Bronchial epithelial cell (primary cell): ENCODE results near the gene RELB. TPM values are rescaled to one million over a fixed set of nuclear protein-coding genes. Genes with fewer than 3 reads are reported as not detected.

ENCODE experiments used
- DNase-seq: peaks from one replicate; pipeline ENCODE4 v3.0.0-alpha.2; 2010; ENCODE audit warnings: low read depth
- FAIRE-seq: peaks from 2 replicates; lab custom pipeline; 2011; peaks lifted over from hg19 to GRCh38; lab: Jason Lieb, UNC
- H3K27me3 ChIP-seq: 2 replicates; pipeline ENCODE4 v1.5.1; 2011; ENCODE audit warnings: low read length; ENCODE audit not compliant: control insufficient read depth, insufficient read depth
- H3K36me3 ChIP-seq: 2 replicates; pipeline ENCODE4 v1.5.1; 2011; ENCODE audit warnings: low read length; ENCODE audit not compliant: control insufficient read depth, insufficient read depth
- H3K4me3 ChIP-seq: 2 replicates; pipeline ENCODE4 v1.5.1; 2011; ENCODE audit warnings: mild to moderate bottlenecking, low read depth, low read length, control low read depth
- CTCF ChIP-seq: IDR thresholded peaks from 2 replicates; pipeline ENCODE4 v1.5.1; 2011; ENCODE audit warnings: mild to moderate bottlenecking, moderate library complexity, low read length, control low read depth, inconsistent platforms; ENCODE audit not compliant: insufficient read depth, severe bottlenecking
- total RNA-seq: library from RNA; depleted of rRNA; stranded (reverse); fragments of >200 nt; gene quantifications from 2 replicates; pipeline ENCODE4 v1.2.1, GENCODE V29; 2014

RELB gene
- total RNA-seq, 1 donor from 2014 or later, result 2.1 TPM

DNA sequence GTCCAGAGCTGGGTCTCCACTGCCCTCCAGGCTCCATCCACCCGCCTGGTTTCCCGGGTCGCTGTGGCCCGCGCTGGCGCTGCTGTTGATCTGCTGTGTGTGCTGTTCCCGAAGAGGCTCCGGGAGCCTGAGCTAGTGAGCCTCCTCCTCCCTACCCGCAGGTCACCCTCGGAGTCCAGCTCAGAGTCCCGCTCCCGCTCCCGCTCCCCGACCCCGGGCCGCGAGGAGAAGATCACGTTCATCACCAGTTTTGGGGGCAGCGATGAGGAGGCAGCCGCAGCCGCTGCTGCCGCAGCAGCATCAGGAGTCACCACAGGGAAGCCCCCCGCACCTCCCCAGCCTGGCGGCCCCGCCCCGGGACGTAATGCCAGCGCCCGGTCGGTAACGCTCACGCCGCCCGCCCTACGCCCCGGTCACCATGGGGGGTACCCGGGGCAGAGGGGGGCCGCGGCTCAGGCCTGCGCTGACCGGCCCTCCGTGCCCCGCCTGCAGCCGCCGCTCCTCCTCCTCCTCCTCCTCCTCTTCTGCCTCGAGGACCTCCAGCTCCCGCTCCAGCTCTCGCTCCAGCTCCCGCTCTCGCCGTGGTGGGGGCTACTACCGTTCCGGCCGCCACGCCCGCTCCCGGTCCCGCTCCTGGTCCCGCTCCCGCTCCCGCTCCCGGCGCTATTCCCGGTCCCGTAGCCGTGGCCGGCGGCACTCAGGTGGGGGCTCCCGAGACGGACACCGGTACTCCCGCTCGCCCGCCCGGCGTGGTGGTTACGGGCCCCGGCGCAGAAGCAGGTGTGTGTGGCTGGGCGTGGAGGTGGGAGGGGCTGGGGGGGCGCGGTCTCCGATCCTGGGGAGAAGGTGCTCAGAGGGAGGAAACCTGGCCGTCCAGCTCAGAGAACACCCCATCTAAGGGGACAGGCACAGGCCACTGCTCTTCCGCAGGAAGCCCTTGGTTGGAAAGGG, 62.9 kb downstream of the RELB start:
- H3K4me3 ChIP-seq, result no peak overlapping the region
- DNase-seq, result no peak
- peaks cover 39% of the 10 kb centered on the region for H3K36me3 ChIP-seq
- H3K27me3 ChIP-seq, result no peaks in the 10 kb centered on the region
- no peak for FAIRE-seq
- TF ChIP-seq CTCF, result no peak

DNA sequence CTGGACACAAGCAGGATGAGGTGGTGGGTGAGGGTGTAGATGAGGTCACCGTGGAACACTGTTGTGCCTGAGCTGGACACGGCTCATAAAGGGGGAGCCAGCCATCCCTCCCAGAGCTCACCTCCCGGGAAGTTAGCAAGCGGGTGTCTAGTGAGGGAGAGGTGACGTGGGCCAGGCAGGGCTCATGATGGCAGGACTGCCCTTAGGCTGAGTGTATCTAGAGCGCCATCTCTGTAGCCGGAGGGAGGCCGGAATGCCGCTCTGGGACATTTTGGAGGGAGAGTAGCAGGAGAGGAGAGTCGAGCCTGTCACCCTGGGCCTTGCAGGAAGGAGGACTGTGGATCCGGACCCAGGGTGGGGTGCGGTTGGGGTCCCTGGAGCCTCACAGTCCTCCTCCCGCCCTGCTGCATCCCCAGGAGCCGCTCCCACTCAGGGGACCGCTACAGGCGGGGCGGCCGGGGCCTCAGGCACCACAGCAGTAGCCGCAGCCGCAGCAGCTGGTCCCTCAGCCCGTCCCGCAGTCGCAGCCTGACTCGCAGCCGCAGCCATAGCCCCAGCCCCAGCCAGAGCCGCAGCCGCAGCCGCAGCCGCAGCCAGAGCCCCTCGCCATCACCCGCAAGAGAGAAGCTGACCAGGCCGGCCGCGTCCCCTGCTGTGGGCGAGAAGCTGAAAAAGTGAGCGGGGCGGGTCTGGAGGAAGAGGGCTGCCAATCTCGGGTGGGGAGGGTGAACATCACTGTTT, 65.8 kb downstream of the RELB start:
- DNase-seq (no peak), FAIRE-seq (no peak)
- no peak for TF ChIP-seq CTCF
- peaks cover 27% of the 10 kb centered on the region for H3K36me3 ChIP-seq
- H3K27me3 ChIP-seq, result no peaks in the 10 kb centered on the region
- no peak overlapping the region for H3K4me3 ChIP-seq

GRCh38 chr19:45068041-45068440, 66.8 kb downstream of the RELB start:
- H3K36me3 ChIP-seq, result peaks cover 27% of the 10 kb centered on the region
- TF ChIP-seq CTCF, result no peak
- DNase-seq (no peak), FAIRE-seq (no peak)
- no peaks in the 10 kb centered on the region for H3K27me3 ChIP-seq
- no peak overlapping the region for H3K4me3 ChIP-seq

DNA sequence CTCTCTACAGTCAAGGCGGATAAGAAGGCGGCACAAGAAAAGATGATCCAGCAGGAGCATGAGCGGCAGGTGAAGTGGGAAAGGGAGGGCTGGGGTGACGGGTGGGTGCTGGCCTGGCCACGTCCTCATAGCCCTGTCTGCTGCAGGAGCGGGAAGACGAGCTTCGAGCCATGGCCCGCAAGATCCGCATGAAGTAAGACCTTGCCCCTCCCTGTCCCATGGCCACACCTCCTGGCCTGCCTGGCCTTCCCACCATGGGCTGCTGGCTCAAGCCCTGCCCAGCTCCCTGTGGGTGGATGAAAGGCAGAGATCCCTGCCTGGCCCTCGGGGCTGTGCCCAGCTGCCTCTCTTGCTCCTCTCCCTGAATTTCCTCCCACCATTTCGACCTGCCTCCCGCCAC, 67.8 kb downstream of the RELB start:
- Histone ChIP-seq H3K4me3 (no peak overlapping the region), H3K36me3 (peaks cover 23% of the 10 kb centered on the region), H3K27me3 (no peaks in the 10 kb centered on the region)
- peak; percentile 57 for DNase-seq
- no peak for FAIRE-seq
- no peak for TF ChIP-seq CTCF

DNA sequence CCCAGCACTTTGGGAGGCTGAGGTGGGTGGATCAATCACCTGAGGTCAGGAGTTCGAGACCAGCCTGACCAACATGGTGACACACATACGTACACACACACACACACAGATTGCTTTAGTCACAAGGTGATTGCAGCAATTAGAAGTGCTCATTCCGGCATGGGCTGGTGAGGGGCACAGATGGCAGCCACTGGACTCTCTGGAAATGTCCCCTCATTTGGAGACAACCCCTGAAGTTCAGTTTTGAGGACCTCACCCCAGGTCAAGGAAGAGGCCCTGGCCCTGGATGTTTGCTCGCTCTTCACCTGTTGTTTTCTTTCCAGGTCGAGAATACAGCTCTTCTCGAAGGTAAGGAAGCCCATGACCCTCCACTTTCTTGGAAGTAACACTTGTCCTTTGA, 69.0 kb downstream of the RELB start:
- no peak overlapping the region for H3K4me3 ChIP-seq
- DNase-seq (no peak), FAIRE-seq (no peak)
- H3K27me3 ChIP-seq, result no peaks in the 10 kb centered on the region
- H3K36me3 ChIP-seq, result peaks cover 21% of the 10 kb centered on the region
- TF ChIP-seq CTCF, result no peak
